ENCODE measurements around the gene CHMP4A.

- TF ChIP-seq CTCF (IDR thresholded peaks at IDR 0.05) (peak in 1 of 4 experiments; percentile 6), POLR2AphosphoS5 (IDR thresholded peaks at IDR 0.05) (peak; percentile 35)
Observed at GRCh38 chr14:24171422-24172260, 41.6 kb downstream of the CHMP4A start, which contains the start of gene REC8.

Data from prostate gland (tissue), 2 donors.